Panc1 (cell line): ENCODE data around the gene FBXO42.

Experiments used
- SIN3A ChIP-seq: IDR thresholded peaks from 2 replicates; pipeline ENCODE4 v1.6.1; 2012; ENCODE audit warnings: low read depth, mild to moderate bottlenecking, low read length, moderate library complexity, borderline replicate concordance; ENCODE audit not compliant: insufficient read depth
- TF ChIP-seq, protein P1 (sequence below), 2 experiments: IDR thresholded peaks; 2 replicates each; pipeline ENCODE4 v1.6.1; 2011 to 2012; ENCODE audit warnings: low read depth in 2 of 2, control low read depth in 1 of 2, low read length in 1 of 2, mild to moderate bottlenecking in 1 of 2, moderate library complexity in 1 of 2; ENCODE audit not compliant: insufficient read depth in 1 of 2
- TF ChIP-seq, protein P2 (sequence below): fragments of 450-650 bp; IDR thresholded peaks from 2 replicates; pipeline ENCODE4 v1.5.1; 2017; ENCODE audit warnings: mild to moderate bottlenecking

DNA sequence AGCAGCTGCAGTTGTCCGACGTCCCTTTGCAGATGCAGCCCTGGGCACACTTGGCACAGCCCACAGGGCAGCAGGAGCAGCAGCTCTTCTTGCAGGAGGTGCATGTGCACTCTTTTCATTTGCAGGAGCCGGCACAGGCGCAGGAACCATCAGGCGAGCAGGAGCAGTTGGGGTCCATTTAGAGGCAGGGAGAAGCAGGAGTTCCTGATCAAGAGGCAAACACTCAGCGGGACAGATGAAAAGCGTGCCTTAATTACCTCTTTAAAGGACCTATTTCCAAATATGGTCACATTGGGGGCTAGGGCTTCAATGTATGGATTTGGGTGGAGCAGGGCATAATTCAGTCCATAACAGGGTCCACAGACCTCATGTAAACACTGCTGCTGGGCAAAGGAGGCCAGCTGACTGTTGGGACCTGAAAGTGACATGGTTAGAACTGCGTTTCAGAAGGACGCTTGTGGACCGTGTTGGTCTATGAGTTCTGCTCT, 111.0 kb downstream of the FBXO42 start:
- TF ChIP-seq, protein P1, sequence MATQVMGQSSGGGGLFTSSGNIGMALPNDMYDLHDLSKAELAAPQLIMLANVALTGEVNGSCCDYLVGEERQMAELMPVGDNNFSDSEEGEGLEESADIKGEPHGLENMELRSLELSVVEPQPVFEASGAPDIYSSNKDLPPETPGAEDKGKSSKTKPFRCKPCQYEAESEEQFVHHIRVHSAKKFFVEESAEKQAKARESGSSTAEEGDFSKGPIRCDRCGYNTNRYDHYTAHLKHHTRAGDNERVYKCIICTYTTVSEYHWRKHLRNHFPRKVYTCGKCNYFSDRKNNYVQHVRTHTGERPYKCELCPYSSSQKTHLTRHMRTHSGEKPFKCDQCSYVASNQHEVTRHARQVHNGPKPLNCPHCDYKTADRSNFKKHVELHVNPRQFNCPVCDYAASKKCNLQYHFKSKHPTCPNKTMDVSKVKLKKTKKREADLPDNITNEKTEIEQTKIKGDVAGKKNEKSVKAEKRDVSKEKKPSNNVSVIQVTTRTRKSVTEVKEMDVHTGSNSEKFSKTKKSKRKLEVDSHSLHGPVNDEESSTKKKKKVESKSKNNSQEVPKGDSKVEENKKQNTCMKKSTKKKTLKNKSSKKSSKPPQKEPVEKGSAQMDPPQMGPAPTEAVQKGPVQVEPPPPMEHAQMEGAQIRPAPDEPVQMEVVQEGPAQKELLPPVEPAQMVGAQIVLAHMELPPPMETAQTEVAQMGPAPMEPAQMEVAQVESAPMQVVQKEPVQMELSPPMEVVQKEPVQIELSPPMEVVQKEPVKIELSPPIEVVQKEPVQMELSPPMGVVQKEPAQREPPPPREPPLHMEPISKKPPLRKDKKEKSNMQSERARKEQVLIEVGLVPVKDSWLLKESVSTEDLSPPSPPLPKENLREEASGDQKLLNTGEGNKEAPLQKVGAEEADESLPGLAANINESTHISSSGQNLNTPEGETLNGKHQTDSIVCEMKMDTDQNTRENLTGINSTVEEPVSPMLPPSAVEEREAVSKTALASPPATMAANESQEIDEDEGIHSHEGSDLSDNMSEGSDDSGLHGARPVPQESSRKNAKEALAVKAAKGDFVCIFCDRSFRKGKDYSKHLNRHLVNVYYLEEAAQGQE (IDR thresholded peaks at IDR 0.05; ENCODE audit: insufficient read depth in 1 of 2, low read depth in 2 of 2, low read length in 1 of 2), result no peak
- TF ChIP-seq, protein P2, sequence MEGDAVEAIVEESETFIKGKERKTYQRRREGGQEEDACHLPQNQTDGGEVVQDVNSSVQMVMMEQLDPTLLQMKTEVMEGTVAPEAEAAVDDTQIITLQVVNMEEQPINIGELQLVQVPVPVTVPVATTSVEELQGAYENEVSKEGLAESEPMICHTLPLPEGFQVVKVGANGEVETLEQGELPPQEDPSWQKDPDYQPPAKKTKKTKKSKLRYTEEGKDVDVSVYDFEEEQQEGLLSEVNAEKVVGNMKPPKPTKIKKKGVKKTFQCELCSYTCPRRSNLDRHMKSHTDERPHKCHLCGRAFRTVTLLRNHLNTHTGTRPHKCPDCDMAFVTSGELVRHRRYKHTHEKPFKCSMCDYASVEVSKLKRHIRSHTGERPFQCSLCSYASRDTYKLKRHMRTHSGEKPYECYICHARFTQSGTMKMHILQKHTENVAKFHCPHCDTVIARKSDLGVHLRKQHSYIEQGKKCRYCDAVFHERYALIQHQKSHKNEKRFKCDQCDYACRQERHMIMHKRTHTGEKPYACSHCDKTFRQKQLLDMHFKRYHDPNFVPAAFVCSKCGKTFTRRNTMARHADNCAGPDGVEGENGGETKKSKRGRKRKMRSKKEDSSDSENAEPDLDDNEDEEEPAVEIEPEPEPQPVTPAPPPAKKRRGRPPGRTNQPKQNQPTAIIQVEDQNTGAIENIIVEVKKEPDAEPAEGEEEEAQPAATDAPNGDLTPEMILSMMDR, result no peak
- no peak for TF ChIP-seq SIN3A
